NB4 (cell line): ENCODE measurements around the gene USP3.
"Not testable (repeated sequence)": the region's sequence is repeated elsewhere in the genome, so short reads cannot be mapped to it uniquely, and the experiment has no call there.

Source experiments
- DNase-seq: peaks from one replicate; pipeline ENCODE4 v3.0.0; 2010; ENCODE audit warnings: low read depth
- H3K4me3 ChIP-seq: one replicate; pipeline ENCODE4 v1.5.1; 2011; ENCODE audit warnings: mild to moderate bottlenecking, low read depth, low read length, moderate library complexity
- CTCF ChIP-seq: IDR thresholded peaks from one replicate; pipeline ENCODE4 v1.5.1; 2012; ENCODE audit warnings: low read depth, low read length
- MAX ChIP-seq: IDR thresholded peaks from 2 replicates; pipeline ENCODE4 v1.6.1; 2011; ENCODE audit warnings: low read depth, low read length
- MYC ChIP-seq: IDR thresholded peaks from 2 replicates; pipeline ENCODE4 v1.6.1; 2011; ENCODE audit warnings: low read depth, low read length
- POLR2A ChIP-seq: IDR thresholded peaks from 2 replicates; pipeline ENCODE4 v1.6.1; 2011; ENCODE audit warnings: mild to moderate bottlenecking; ENCODE audit not compliant: insufficient read length; ENCODE audit errors: extremely low read depth

USP3 gene

GRCh38 chr15:63513728-63514127, 9.3 kb downstream of the USP3 start:
- no peak for DNase-seq
- no peak for TF ChIP-seq POLR2A
- no peak for TF ChIP-seq CTCF
- no peak for TF ChIP-seq MAX
- no peak for TF ChIP-seq MYC
- no peak overlapping the region for H3K4me3 ChIP-seq

DNA sequence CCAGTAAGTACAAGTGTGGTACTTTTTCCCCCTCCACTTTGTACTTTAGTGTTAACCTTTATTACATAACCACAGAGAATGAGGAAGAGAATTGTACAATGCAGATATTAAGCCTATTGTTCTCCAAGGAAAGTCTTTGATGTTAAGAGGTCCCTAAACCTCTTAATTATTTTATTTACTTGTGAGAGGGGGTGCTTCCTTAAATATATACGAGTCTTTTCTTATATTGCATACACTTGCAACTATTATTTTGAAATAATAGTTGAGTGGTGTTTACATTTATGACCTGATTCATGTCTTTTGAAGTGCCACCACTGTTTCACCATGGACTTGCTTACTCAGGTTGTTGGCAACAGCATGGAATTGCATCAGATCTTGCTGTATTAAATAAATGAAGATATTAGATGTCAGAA, 10.1 kb downstream of the USP3 start:
- DNase-seq: peak; percentile 70
- TF ChIP-seq MYC: no peak; the same call in 1 of the 2 replicates
- no peak for TF ChIP-seq CTCF
- no peak for TF ChIP-seq POLR2A
- TF ChIP-seq MAX: no peak
- no peak overlapping the region for H3K4me3 ChIP-seq

- TF ChIP-seq MAX (no peak), POLR2A (no peak), MYC (no peak), CTCF (no peak)
- H3K4me3 ChIP-seq: no peak overlapping the region
- DNase-seq: peak; percentile 25
Measured at GRCh38 chr15:63517202-63517601, 12.8 kb downstream of the USP3 start.

GRCh38 chr15:63517628-63518027, 13.2 kb downstream of the USP3 start:
- TF ChIP-seq CTCF (no peak), MYC (no peak)
- no peak overlapping the region for H3K4me3 ChIP-seq
- no peak for DNase-seq

GRCh38 chr15:63519041-63519440, 14.6 kb downstream of the USP3 start:
- H3K4me3 ChIP-seq: no peak overlapping the region
- no peak for DNase-seq
- TF ChIP-seq CTCF (no peak), POLR2A (no peak), MYC (no peak), MAX (no peak)

GRCh38 chr15:63519548-63520178, 15.3 kb downstream of the USP3 start:
- no peak for DNase-seq
- no peak overlapping the region for H3K4me3 ChIP-seq
- no peak for TF ChIP-seq MAX
- no peak for TF ChIP-seq MYC
- TF ChIP-seq CTCF: no peak

GRCh38 chr15:63520462-63520861, 16.1 kb downstream of the USP3 start:
- not testable (repeated sequence) for DNase-seq, H3K4me3 ChIP-seq
